Stimulated activated CD8-positive, alpha-beta memory T cell treated with anti-CD3 and anti-CD28 coated beads, Interleukin-4, amount 100 ng/mL, for 24 hours (primary cell): ENCODE measurements around the gene FAM171A2.
"Not testable (repeated sequence)": the region's sequence is repeated elsewhere in the genome, so short reads cannot be mapped to it uniquely, and the experiment has no call there.

Experiments
- DNase-seq: peaks from one replicate; pipeline ENCODE4 v3.0.0-alpha.2; 2020; ENCODE audit warnings: low read depth

FAM171A2 gene

DNA sequence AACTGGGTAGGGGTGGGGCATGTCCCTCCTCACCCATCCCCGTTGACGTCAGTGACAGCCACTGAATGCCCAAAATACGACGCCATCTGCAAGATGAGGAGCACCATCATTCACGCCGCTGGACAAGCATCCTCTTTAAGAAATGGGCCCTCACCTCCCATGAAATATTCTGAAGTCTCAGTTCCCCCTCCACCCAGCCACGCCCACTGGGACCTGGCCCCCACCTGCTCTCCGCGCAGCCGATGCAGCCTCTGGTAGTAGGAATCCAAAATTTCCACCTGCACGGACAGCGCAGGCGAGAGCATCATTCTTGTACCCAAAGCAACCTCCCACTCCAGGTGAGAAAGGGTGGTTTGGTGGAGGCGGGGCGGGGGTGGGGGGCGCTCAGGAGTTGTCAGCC lies 20.2 kb upstream of the FAM171A2 start:
- no peak for DNase-seq

DNA sequence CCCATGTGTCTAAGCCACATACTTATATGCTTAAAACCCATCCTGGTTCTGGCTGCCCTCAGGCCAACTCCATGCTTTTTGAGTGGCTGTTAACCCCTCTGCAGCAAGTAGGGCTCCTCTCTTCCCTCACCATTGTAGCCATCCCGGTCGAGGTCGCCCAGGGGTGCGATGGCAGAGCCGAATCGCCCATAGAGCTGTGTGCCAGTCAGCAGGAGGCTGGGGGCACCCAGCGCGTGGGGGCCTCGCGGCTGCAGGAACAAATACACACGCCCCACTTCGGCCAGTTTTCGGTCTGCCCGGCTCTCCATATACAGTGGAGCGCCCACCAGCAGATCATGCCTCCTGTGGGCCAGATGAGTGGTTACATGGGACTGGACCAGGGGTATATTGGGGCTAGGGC lies 19.7 kb upstream of the FAM171A2 start:
- no peak for DNase-seq

DNA sequence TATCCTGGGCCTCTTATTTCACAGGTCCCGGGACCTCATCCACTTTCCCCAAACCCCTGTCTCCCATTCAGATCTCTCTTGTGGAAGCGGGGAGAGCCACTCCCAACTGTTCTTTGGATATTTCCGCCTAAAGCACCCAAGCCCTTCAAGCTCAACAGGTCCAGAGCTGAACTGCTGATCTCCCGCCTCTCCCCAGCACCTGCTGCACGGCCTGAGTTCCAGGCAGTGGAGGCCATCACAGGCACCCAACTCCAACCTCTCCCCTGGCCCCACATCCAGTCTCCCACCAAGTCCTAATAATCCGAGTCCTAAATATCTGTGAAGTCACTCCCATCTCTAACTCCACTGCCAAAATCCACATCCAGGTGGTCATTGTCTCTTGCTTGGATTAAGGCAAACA lies 19.3 kb upstream of the FAM171A2 start:
- no peak for DNase-seq

DNA sequence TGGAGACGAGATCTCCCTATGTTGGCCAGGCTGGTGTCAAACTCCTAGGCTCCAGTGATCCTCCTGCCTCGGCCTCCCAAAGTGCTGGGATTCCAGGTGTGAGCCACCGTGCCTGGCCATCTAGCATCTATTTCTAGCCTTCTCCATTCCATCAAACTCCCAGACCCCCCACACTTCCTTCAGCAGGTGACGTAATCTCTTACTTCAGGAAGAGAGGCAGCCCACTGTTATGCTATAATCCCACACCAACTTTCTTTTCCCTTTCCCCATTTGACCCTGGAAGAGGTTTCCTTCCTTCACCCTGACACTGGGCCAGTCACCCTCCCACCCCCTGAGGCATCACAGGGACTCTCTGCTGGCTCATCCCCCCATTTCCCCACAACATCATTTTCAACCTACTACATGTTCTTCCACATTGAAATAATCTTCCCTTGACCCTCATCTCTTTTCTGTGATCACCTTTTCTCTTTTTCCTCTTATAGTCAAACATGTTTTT lies 18.2 kb upstream of the FAM171A2 start:
- DNase-seq = no peak

DNA sequence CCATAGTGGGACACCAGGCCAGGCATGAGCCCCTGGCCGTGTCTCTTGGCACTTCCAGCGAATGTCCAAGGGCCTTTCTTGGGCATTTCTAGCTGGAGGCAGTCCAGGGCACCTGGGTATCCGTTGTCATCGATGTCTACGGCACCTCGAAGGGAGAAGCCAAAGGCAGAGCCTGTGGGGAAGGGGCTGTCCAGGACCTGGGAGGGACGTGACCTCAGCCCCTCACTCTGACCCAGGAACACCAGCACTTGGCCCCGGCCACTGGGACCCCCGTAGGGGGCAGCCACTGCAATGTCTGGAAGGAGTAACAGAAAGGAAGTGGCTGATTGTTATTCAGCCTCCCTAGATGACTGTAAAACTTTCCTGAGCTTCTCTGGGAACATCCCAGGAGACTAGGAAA lies 17.1 kb upstream of the FAM171A2 start:
- no peak for DNase-seq

DNA sequence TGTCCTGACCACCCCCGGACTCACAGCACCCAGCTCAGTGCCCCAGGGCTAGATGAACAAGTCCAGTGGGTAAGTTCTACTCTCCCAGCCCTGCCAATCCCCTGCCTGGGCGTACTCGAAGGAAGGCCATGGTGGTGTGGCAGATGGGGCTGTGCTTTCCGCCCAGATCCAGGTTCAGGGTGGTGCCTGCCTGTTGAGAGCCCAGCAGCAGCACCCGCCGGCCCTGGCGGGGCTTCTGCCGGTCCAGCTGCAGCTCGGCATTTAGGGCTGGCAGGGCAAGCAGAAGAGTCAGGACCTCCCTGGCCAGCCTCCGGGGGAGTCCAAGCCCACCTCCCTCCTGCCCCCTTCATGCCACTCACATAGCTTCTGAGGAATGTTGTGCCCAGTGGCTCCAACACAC lies 16.2 kb upstream of the FAM171A2 start:
- no peak for DNase-seq

DNA sequence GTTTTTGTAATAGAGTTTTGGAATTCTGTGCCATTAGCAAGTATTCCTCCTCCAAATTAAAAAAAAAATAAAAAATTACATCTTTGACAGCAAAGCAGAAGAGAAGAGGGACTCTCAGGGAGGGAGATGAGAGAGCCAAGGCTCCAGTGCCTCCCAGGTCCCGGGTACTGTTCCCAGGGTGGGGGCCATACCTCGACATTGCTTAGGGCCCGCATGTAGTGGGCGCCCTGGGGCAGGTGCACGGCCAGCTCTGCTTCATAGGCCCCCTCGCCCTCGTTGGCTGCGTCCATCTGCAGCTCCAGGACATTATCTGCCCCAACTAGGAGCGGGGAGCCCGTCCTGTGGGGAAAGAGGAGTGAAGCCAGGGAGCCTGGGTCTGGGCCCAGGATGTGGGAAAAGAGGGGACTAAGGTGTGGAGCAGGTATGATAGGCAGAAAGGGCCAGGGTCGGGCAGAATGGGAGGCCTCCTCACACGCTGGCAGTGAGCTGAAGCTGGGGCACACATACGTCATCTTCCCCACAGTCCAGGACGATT lies 14.6 kb upstream of the FAM171A2 start:
- no peak for DNase-seq

DNA sequence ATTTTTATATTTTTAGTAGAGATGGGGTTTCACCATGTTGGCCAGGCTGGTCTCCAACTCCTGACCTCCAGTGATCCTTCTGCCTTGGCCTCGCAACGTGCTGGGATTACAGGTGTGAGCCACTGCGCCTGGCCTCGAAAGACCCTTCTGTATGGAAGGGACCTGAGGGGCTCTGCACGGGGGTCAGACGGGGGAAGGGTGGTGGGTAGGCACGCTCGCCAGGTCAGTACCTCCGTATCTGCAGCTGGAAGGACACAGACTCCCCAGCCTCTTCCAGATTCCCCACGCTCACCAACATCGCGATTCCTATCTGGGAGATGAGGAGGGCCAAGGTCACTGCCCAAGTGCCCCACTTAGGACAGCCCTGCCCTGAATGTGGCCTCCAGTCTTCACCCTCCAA lies 13.1 kb upstream of the FAM171A2 start:
- DNase-seq = no peak

DNA sequence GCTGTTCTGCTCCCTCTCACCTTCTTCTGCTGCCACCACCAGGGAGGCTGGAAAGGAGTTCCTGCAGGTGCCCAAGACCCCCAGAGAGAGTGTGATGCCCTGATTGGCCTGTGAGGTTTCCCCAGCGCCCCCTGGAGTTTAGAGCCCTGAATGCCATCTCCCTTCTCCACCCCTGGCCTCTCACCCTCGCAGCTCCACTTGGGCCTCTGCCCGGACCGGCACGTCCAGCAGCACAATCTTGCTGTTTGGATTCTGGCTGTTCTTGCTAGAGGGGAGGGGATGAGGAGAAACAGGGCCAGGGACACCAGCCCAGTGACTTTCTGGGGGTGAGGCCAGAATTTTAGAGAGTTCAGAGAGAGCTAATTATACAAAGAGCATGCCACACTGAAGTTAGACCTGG lies 12.5 kb upstream of the FAM171A2 start:
- DNase-seq = no peak

DNA sequence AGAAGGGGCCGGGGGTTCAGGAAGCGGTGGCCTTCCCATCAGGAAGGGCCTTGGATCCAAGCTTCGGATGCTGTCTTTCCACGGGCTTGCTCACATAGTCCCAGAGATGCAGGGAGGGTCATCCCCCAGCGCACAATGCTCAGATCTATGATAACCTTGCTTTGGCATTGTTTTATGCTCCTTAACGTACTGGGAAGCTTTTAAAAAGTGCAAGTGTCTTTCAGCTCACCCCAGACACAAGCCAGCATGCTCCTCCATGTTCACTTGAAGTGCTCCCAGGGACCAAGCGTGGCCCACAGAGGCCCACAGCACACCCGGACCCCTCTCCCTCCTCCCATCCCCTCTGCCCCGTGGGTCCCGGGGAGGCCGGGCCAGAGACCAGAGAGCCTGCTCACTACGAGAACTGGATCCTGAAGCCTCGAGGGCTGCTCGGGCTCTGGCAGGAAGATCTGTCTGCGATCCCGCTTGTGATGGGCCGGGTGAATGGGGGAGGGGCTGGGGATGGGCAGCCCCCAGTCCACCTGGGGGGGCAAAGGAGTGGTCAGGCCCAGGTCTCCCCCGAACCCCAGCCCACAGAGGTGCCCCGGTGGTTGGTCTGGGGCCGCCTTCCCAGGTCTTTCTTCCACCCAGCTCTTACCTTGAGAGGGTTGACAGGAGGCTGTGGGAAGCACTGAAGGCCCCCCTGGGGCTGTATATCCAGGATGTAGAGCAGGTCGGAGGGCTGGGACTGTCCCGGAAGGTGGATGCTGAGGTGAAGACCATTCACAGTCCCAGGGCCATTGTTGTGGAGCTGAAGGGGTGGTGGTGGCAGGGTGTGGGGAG lies 11.8 kb upstream of the FAM171A2 start:
- DNase-seq = no peak

DNA sequence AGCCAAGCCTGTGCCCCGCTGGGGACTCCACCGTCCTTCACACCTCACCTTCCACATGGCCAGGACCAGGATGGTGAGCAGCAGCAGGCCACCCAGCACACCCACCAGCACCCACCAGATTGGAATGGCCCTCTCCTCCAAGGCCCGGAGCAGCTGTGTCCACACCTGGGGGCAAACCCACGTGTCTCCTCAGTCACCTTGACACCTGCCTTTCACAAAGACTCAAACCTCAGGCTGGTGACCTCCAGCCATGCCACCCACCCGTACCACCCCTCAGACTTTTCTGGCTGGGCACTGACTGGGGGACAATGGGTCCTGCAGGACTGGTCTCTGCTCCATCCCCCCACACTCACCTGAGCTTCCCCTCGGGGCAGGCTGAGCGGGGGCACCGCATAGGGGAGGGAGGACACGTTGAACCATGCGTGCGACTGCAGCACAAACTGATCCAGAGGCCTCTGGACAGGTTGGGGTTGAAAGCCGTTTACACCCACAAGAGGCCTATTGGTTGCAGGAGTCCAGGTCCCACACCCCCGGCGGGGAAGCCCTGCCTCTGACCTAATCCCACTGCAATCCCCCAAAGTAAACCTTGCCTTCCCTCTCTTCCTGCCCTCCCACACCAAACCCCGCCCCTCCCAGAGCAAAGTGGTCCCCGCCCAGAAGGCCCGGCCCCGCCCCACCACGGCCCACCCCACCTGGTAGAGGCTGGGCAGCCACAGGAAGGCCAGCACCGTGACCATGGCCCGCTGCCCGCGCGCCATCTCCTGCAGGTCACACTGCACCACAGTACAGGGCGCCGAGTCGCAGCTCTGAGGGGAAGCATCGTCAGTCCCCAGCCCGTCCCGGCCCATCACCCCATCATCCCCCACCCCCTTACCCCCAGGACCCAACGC lies 10.9 kb upstream of the FAM171A2 start:
- DNase-seq = no peak

DNA sequence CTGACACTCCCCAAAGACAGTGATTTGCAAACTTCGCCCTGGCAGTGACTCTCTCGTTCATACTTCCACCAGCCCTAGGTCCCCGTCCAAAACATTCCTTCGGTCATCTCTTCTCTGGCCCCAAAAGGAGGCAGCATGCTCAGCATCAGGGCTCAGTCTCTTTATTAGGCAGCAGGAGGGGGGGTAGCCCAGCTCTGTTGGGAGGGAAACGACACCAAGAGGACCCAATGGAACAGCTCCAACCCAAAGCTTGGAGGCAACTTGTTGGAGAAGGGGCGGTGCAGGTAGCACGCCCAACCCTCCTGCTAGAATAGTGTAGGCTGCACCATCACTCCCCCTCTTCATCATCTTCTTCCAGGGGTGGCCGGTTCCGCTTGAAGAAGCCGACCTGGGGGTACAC lies 8.4 kb upstream of the FAM171A2 start:
- no peak for DNase-seq

DNA sequence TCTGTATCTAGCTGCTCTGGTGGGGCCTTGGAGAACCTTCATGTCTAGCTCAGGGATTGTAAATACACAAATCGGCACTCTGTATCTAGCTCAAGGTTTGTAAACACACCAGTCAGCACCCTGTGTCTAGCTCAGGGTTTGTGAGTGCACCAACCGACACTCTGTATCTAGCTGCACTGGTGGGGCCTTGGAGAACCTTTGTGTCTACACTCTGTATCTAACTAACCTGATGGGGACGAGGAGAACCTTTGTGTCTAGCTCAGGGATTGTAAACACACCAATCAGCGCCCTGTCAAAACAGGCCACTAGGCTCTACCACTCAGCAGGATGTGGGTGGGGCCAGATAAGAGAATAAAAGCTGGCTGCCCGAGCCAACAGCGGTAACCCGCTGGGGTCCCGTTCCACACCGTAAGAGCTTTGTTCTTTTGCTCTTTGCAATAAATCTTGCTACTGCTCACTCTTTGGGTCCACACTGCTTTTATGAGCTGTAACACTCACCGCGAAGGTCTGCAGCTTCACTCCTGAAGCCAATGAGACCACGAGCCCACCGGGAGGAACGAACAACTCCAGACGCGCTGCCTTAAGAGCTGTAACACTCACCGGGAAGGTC lies 5.9 kb upstream of the FAM171A2 start:
- DNase-seq = not testable (repeated sequence)

DNA sequence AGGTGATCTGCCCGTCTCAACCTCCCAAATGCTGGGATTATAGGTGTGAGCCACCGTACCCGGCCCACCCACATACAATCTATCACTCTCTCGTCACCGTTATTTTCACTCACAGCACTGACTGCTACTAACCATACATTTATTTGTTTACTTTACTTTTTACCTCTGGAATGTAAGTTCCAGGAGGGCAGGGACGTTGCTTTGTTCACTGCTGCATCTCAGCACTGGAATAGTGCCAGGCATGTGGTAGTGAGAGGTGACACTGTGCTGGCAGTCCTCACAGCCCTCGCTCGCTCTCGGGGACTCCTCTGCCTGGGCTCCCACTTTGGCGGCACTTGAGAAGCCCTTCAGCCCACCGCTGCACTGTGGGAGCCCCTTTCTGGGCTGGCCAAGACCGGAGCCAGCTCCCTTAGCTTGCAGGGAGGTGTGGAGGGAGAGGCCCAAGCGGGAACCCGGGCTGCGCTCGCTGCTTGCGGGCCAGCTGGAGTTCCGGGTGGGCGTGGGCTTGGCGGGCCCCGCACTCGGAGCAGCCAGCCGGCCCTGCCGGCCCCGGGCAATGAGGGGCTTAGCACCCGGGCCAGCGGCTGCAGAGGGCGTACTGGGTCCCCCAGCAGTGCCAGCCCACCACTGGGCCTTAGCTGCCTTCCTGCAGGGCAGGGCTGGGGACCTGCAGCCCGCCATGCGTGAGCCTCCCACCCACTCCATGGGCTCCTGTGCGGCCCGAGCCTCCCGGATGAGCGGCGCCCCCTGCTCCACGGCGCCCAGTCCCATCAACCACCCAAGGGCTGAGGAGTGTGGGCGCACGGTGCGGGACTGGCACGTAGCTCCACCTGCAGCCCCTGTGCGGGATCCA lies 5.0 kb upstream of the FAM171A2 start:
- DNase-seq = not testable (repeated sequence)

DNA sequence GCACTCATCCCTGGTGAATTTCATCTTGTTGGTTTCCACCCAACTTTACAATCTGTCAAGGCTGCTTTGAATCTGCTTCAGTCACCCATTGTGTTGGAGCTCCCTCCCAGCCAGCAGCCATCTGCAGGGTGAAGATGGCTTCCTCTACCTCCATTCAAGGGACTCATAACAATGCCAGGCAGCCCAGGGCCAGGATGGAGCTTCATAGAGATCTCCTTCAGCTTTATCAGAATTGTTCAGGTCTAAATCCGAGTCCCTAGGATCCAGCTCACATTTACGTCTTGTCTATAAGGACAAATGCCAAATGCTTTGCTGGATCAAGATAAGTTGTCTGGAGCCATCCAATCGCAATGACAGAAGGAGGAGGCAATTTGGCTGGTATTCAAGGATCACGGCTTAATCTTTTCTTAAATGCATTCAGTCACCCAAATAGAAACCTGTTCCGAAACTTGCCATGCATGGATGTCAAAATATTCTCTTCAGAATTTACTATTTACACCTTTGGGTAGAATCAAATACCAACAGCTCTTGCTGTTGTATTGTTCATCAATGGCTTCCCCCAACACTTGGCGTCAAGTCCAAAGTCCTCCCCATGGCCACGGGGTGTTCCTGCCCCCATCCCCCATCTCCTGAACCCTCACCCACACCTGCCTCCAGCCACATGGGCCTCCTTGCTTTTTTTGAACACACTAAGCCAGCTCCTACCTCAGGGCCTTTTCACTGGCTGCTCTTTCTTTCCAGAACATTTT lies 3.8 kb upstream of the FAM171A2 start:
- no peak for DNase-seq

DNA sequence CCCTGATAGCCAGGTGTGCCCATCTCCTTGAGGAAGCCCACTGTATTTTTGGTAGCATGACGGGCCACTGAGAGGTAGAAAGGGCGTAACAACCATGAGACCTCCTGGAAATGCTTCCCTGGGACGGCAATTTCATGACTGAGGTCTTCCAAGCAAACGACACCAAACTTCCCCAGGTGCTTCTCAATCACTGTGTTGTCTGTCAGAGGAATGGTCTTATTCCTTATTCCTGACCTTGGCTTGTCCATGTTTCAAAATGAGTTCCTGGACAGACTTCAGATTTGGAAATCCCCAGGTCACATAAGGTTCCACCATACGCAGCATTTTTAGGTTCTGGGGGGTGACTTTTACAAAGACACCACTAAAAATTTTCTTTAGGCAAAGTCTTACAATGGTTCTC lies 1.4 kb upstream of the FAM171A2 start:
- DNase-seq = not testable (repeated sequence)

DNA sequence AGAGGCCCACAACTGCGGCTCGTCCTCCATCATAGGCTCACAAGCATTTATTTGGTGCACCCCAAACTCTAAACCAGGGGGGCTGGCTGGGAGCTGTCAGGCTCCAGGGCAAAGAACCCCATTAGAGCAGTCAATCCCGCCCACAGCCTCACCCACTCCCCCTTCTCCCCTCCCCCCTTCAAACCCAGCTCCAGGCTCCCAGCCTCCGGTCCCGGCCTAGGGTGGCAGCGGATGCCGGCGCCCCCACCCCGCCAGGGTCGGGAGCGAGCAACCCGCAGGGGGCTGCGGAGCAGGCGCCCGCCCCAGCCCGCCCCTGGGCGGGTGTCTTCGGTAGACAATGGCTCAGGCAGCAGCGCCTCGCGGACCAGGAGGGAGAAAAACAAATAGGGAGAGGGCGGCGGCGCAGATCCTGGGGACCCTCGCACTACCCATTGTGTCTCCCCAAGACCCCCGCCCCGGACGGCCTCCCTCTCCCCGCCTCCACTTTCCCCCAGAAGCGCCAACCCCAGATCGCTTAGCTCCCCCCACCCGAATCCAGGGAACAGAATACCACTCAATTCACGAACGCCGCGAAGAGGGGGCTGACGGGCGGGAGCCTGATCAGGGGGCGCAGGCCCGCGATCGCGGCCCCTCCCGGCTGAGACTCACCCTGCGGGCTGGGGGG lies 572 bp downstream of the FAM171A2 start:
- no peak for DNase-seq

DNA sequence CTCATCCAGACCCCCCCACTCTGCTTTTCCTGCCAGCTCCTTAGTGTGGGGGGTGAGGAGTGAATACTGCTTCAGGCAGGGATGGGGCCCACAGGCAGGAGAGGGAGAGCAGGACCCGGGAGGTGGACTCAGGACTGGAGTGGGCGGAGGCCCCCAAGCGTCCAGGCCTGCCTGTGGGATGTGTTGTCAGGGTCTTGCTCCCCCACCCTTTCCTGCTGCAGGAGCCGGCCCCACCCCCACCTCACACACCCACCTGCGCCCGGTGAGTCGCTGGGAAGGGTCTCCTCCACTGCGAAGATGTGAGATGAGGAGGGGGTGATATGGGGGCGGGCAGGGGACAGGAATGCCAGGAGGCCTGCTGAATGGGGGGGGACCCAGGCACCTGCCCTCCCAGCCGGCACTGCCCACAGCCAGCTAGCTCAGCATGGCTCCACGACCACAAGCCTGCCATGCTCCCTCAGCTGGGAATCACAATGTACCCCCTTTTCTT lies 1.1 kb downstream of the FAM171A2 start:
- no peak for DNase-seq

DNA sequence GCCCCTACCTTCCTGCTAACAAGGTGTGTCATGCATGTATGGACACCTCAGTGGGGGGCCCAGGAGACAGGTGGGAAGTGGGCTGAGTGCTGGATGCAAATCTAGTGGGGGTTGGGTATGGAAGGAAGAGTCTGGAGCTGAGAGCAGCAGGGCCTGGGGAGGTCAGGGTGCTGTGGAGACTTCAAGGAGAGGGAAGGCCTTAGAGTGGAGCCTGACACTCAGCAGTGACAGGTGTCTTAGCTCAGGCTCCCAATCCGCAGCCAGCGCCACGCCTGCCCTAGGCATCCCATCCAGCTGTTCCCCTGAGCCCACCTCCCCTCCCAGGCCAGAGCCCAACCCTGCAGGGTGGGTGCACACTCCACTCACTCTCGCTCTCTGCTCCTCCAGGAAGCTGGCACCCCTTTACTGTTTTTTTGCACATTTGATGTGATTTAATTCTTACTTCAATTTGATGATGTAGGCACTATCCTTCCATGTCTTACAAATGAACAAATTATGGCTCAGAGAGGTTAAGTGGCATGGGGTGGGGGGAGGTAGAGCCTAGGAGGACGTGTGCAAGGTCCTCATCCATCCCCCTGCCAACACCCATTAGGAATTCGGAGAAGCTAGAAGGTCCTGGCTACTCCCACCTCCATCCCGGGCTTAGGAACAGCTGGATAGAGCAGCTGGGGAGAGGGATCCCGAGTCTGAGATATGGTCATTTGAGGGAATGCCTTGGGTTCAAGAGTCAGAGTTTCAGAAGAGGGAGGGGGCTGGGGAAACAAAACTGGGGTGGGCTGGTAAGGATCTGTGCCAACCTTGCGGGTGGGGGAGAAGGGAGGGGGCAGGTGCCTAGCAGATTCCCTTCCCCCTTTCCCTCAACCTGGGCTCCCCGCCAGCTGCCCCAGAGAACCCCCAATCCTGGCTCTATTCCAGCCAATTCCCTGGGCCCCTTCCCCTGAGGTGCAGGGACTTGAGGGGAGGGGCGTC lies 2.1 kb downstream of the FAM171A2 start:
- no peak for DNase-seq
